AG04449 (cell line): ENCODE data around the gene BRD4.

Experiments
- CTCF ChIA-PET: fragments of 350-600 bp; formaldehyde crosslinking; extraction: SDS; loops from one replicate; lab custom pipeline; 2021; ENCODE audit warnings: antibody characterized with exemption; lab: Yijun Ruan, JAX
- POLR2A ChIA-PET: fragments of 400-600, 350-600 bp; formaldehyde crosslinking; extraction: SDS; loops from one replicate; lab custom pipeline; 2020; ENCODE audit warnings: antibody characterized with exemption, inconsistent platforms; lab: Yijun Ruan, JAX
- DNase-seq: peaks from one replicate; pipeline ENCODE4 v3.0.0-alpha.2; 2010; ENCODE audit warnings: low read depth, low spot score
- H3K4me3 ChIP-seq: 2 replicates; pipeline ENCODE4 v1.5.1; 2011; ENCODE audit warnings: low read depth, mild to moderate bottlenecking, control low read depth, low read length
- TF ChIP-seq, protein P1 (sequence below): IDR thresholded peaks from one replicate; pipeline ENCODE4 v1.5.1; 2011; ENCODE audit warnings: mild to moderate bottlenecking, moderate library complexity, low read length, control low read depth, inconsistent platforms; ENCODE audit not compliant: insufficient read depth; ENCODE audit errors: missing control alignments

BRD4 gene

GRCh38 chr19:15332311-15332996 lies at the start of gene BRD4:
Gene BRD4, minus strand, starts transcription at chr19:15332539. Its CDS starts 59,440 bp downstream, at chr19:15273099.
- ChIA-PET POLR2A (interaction anchor here (0.7 to 1.6 kb wide), 4 partner anchors 32 to 81 kb away, joined by 3 read pairs; no protein-coding TSS in a partner anchor), CTCF (interaction anchor here (1.6 kb wide), 1 partner anchor 240 kb away, joined by 4 read pairs; no protein-coding TSS in a partner anchor)
- peak within 1 kb of the TSS; percentile 92 for H3K4me3 ChIP-seq
- no peak for DNase-seq
- TF ChIP-seq, protein P1, sequence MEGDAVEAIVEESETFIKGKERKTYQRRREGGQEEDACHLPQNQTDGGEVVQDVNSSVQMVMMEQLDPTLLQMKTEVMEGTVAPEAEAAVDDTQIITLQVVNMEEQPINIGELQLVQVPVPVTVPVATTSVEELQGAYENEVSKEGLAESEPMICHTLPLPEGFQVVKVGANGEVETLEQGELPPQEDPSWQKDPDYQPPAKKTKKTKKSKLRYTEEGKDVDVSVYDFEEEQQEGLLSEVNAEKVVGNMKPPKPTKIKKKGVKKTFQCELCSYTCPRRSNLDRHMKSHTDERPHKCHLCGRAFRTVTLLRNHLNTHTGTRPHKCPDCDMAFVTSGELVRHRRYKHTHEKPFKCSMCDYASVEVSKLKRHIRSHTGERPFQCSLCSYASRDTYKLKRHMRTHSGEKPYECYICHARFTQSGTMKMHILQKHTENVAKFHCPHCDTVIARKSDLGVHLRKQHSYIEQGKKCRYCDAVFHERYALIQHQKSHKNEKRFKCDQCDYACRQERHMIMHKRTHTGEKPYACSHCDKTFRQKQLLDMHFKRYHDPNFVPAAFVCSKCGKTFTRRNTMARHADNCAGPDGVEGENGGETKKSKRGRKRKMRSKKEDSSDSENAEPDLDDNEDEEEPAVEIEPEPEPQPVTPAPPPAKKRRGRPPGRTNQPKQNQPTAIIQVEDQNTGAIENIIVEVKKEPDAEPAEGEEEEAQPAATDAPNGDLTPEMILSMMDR = no peak

DNA sequence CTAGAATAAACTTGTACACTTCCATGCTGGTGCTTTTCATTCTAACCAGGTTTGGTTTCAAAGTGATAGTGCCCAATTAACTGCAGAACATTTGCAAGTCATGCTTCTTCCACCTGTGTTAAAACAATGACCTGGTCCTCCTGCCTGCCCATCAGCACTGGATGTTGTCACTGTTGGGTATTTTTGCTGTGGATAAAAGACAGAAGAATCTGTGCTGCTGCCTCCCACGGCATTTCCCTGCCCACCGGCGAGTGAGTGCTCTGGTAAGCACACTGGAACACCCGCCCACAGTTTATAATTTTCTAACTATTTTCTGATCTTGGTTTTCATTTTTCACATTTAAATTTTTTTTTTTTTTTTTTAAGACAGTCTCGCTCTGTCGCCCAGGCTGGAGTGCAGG lies 49.5 kb upstream of the BRD4 start:
- CTCF ChIA-PET = no interaction called here
- no peak overlapping the region for H3K4me3 ChIP-seq
- no peak for DNase-seq
- POLR2A ChIA-PET = no interaction called here
- TF ChIP-seq, protein P1 = no peak

DNA sequence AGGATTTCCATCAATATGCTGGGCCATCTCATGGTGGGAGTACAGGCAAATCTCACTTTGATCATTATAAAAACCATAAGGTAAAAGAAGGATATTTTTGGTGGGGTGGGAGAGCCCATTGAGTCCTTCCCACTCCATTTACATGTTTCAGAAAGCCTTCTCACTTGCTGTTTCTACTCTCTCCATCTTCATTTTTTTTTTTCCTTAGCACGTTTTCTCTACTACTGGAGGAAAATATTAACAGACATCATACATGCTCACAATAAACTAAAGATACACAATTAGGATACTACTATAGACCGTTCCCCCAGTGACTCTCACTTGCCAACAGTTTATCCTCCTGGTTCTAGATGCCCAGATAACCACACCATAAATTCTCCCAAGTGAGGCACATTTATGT lies 49.1 kb upstream of the BRD4 start:
- TF ChIP-seq, protein P1 = no peak
- no peak for DNase-seq
- CTCF ChIA-PET = no interaction called here
- POLR2A ChIA-PET = no interaction called here
- no peak overlapping the region for H3K4me3 ChIP-seq

- TF ChIP-seq, protein P1 = no peak
- ChIA-PET POLR2A (interaction anchor here (0.8 to 3.2 kb wide), 5 partner anchors 38 to 272 kb away, joined by 3 to 26 read pairs (median 4); partner anchors contain the start of gene AKAP8L), CTCF (interaction anchor here (1.1 to 1.6 kb wide), 5 partner anchors 39 to 288 kb away, joined by 3 to 7 read pairs (median 4); no protein-coding TSS in a partner anchor)
- peak overlapping the region; percentile 69 for H3K4me3 ChIP-seq
- DNase-seq = no peak
Observed at GRCh38 chr19:15379999-15380647, 47.8 kb upstream of the BRD4 start.

- TF ChIP-seq, protein P1 = no peak
- H3K4me3 ChIP-seq = peak within 1 kb of the TSS; percentile 98
- CTCF ChIA-PET = interaction anchor here (0.9 to 1.6 kb wide), 9 partner anchors 9 to 287 kb away, joined by 3 to 7 read pairs (median 4); no protein-coding TSS in a partner anchor
- POLR2A ChIA-PET = interaction anchor here (0.8 to 3.2 kb wide), 9 partner anchors 12 to 271 kb away, joined by 3 to 26 read pairs (median 4); partner anchors contain the start of gene AKAP8L
- peak; percentile 87 for DNase-seq
Observed at GRCh38 chr19:15379083-15379998, 47.0 kb upstream of the BRD4 start, which contains the start of gene AKAP8. Gene AKAP8, minus strand, starts transcription at chr19:15379787. Its CDS starts 56 bp downstream, at chr19:15379731.
